Gastroesophageal sphincter (tissue), 3 donors: ENCODE results near the gene SAMD4A.

Experiments used
- POLR2A ChIP-seq, 2 donors: fragments of 450-650 bp; IDR thresholded peaks; one replicate each; pipeline ENCODE4 v1.6.1; 2017; ENCODE audit warnings: antibody characterized with exemption in 2 of 2, mild to moderate bottlenecking in 2 of 2, moderate library complexity in 1 of 2
- TF ChIP-seq, protein P1 (sequence below), 4 experiments: fragments of 200-600 bp in 2 of 4; fragments of 450-650 bp in 2 of 4; sonication (generic) in 1 of 4; IDR thresholded peaks; one replicate each; pipeline ENCODE4 v1.5.1; 2017 to 2019; ENCODE audit warnings: antibody characterized with exemption in 4 of 4, mild to moderate bottlenecking in 2 of 4, moderate library complexity in 2 of 4

DNA sequence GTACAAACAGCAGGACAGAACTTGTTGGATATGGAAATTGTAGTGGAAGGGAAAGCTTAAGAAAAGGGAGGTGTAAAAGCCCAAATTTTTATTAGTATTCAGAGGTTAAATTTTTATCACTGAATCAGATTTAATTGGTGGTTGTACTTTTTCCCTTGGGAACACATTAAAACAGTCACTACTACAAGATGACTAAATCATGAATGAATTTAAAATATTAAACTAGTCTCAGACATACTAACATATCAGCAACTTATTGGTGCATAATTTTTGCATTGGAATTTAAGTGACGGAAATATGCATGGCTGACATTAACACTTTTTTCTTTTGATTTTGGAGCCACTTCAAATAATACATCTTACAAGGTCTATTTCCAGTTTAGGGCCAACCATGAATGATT lies 27.6 kb downstream of the SAMD4A start:
- TF ChIP-seq, protein P1, sequence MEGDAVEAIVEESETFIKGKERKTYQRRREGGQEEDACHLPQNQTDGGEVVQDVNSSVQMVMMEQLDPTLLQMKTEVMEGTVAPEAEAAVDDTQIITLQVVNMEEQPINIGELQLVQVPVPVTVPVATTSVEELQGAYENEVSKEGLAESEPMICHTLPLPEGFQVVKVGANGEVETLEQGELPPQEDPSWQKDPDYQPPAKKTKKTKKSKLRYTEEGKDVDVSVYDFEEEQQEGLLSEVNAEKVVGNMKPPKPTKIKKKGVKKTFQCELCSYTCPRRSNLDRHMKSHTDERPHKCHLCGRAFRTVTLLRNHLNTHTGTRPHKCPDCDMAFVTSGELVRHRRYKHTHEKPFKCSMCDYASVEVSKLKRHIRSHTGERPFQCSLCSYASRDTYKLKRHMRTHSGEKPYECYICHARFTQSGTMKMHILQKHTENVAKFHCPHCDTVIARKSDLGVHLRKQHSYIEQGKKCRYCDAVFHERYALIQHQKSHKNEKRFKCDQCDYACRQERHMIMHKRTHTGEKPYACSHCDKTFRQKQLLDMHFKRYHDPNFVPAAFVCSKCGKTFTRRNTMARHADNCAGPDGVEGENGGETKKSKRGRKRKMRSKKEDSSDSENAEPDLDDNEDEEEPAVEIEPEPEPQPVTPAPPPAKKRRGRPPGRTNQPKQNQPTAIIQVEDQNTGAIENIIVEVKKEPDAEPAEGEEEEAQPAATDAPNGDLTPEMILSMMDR (IDR thresholded peaks at IDR 0.05): no peak
- TF ChIP-seq POLR2A (IDR thresholded peaks at IDR 0.05): no peak
